Mucosa of gallbladder (tissue), 1 donor: ENCODE results near the gene ZG16. TPM values are rescaled to one million over a fixed set of nuclear protein-coding genes. Genes with fewer than 3 reads are reported as not detected.
A peak's percentile ranks its signal among the peaks of the same experiment; 100 is the strongest.
"Not testable (repeated sequence)": the region's sequence is repeated elsewhere in the genome, so short reads cannot be mapped to it uniquely, and the experiment has no call there.

ENCODE experiments used
- DNase-seq: peaks from one replicate; pipeline ENCODE4 v3.0.0-alpha.2; 2020; ENCODE audit warnings: low spot score
- total RNA-seq: library from RNA; stranded (reverse); gene quantifications from one replicate; pipeline ENCODE4 v1.2.1, GENCODE V29; 2021
- donor health status: DM: no; HTN: no; CAD: no.

ZG16 gene
- not detected for total RNA-seq

- DNase-seq: no peak
Observed at GRCh38 chr16:29777576-29778350, at the start of gene ZG16. TSS of gene ZG16 (plus strand) at chr16:29778256. CDS start at chr16:29779267, 1,011 bp downstream.

- DNase-seq: no peak
Observed at GRCh38 chr16:29729116-29729521, 48.9 kb upstream of the ZG16 start.

- DNase-seq: no peak
Observed at GRCh38 chr16:29730649-29731048, 47.4 kb upstream of the ZG16 start.

GRCh38 chr16:29731768-29732601 is 46.1 kb upstream of the ZG16 start:
- DNase-seq: not testable (repeated sequence)

GRCh38 chr16:29734786-29735185 is 43.3 kb upstream of the ZG16 start:
- DNase-seq: no peak

GRCh38 chr16:29736112-29736511 is 41.9 kb upstream of the ZG16 start:
- no peak for DNase-seq

GRCh38 chr16:29736764-29737163 is 41.3 kb upstream of the ZG16 start:
- no peak for DNase-seq

GRCh38 chr16:29737713-29738112 is 40.3 kb upstream of the ZG16 start:
- DNase-seq: no peak

- no peak for DNase-seq
Observed at GRCh38 chr16:29738514-29738913, 39.5 kb upstream of the ZG16 start.

GRCh38 chr16:29739927-29740629 is 38.0 kb upstream of the ZG16 start:
- DNase-seq: not testable (repeated sequence)

GRCh38 chr16:29740630-29741015 is 37.4 kb upstream of the ZG16 start:
- DNase-seq: not testable (repeated sequence)

GRCh38 chr16:29742683-29743275 is 35.3 kb upstream of the ZG16 start:
- no peak for DNase-seq

- DNase-seq: no peak
Observed at GRCh38 chr16:29743475-29743826, 34.6 kb upstream of the ZG16 start.

- no peak for DNase-seq
Observed at GRCh38 chr16:29743827-29744531, 34.1 kb upstream of the ZG16 start.

GRCh38 chr16:29744541-29745101 is 33.4 kb upstream of the ZG16 start:
- DNase-seq: no peak

GRCh38 chr16:29745121-29745852 is 32.8 kb upstream of the ZG16 start:
- no peak for DNase-seq

GRCh38 chr16:29745853-29746345 is 32.2 kb upstream of the ZG16 start, which contains the start of gene C16orf54:
TSS of gene C16orf54 (minus strand) at chr16:29745990. CDS start at chr16:29744951, 1,039 bp downstream.
- DNase-seq: peak; percentile 72

- DNase-seq: not testable (repeated sequence)
Observed at GRCh38 chr16:29746518-29746917, 31.5 kb upstream of the ZG16 start.

- no peak for DNase-seq
Observed at GRCh38 chr16:29747947-29748759, 29.9 kb upstream of the ZG16 start.
